Thyroid gland (tissue), 4 donors: Measurements from ENCODE around the gene MERTK. TPM values are rescaled to one million over a fixed set of nuclear protein-coding genes. Genes with fewer than 3 reads are reported as not detected.

Experiments used
- DNase-seq, 2 donors: peaks; one replicate each; pipeline ENCODE4 v3.0.0-alpha.2; 2019
- H3K27ac ChIP-seq, 3 donors: fragments of 200-600 bp; sonication (generic); 1 replicate in 2 of 3; 2 replicates in 1 of 3; pipeline ENCODE4 v1.5.1; 2016 to 2019; ENCODE audit warnings: mild to moderate bottlenecking in 1 of 3, moderate library complexity in 1 of 3
- H3K27me3 ChIP-seq: fragments of 200-600 bp; sonication (generic); one replicate; pipeline ENCODE4 v1.5.1; 2019
- H3K36me3 ChIP-seq, 2 donors: fragments of 200-600 bp; sonication (generic); one replicate each; pipeline ENCODE4 v1.5.1; 2016 to 2019
- H3K4me1 ChIP-seq, 2 donors: fragments of 200-600 bp; sonication (generic); one replicate each; pipeline ENCODE4 v1.5.1; 2017 to 2019
- H3K4me3 ChIP-seq, 3 donors: fragments of 200-600 bp; sonication (generic); replicated peaks in 1 of 3; 1 replicate in 2 of 3; 2 replicates in 1 of 3; pipeline ENCODE4 v1.5.1; 2016; ENCODE audit warnings: mild to moderate bottlenecking in 1 of 3
- H3K9me3 ChIP-seq: fragments of 200-600 bp; sonication (generic); one replicate; pipeline ENCODE4 v1.5.1; 2017
- CTCF ChIP-seq, 6 experiments: fragments of 200-600 bp in 3 of 6; fragments of 450-650 bp in 3 of 6; sonication (generic) in 3 of 6; IDR thresholded peaks; one replicate each; pipeline ENCODE4 v1.5.1; 2016 to 2019; ENCODE audit warnings: antibody characterized with exemption in 6 of 6, mild to moderate bottlenecking in 2 of 6, inconsistent platforms in 1 of 6, moderate library complexity in 1 of 6
- POLR2A ChIP-seq, 2 donors: fragments of 450-650 bp; IDR thresholded peaks; one replicate each; pipeline ENCODE4 v1.6.1; 2017; ENCODE audit warnings: antibody characterized with exemption in 2 of 2, mild to moderate bottlenecking in 2 of 2, moderate library complexity in 1 of 2
- WGBS, 2 donors: methylation state at CpG; one replicate each; pipeline ENCODE4 v1.1.5; 2017; 5-methylcytosine and 5-hydroxymethylcytosine counted together
- intact Hi-C: fragments of 100-400 bp; cut with DNase I; formaldehyde crosslinking; loops from one replicate; pipeline ENCODE4 v1.15.1; 2023
- total RNA-seq, 4 donors: library from RNA; depleted of rRNA; stranded (reverse); fragments of >200 nt; gene quantifications; one replicate each; pipeline ENCODE4 v1.2.3, GENCODE V29; 2016

Gene MERTK
- total RNA-seq, 4 donors from 2014 or later, result 23.5 to 36.7 (median 32.9) TPM

DNA sequence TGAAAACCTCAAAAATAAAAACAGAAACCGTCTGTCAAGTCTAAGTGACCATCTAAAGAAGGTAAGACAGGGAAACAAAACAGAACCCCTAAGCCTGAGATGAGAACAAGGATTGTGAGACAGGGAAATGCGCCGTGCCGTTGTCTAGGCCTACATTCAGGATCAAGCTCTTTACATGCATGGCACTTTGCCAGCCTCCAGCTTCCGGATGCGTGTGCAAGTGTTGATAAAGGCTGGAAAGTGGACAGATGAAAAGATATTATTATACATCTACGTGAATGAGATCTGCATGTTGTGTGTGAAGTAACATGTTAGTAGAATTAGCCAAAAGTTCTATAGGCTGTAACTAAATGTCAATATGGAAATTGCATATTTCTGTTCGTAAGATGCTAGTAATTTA, 128.1 kb downstream of the MERTK start:
- no peak for DNase-seq
- no peak overlapping the region for H3K4me3 ChIP-seq
- no peak overlapping the region for H3K27ac ChIP-seq
- WGBS, 2 donors, result 67 to 80% methylated on average over 8 of the region's 8 CpGs
- peaks cover 0 to 2% of the 10 kb centered on the region in 2 donors for H3K4me1 ChIP-seq
- peaks cover 6 to 8% of the 10 kb centered on the region in 2 donors for H3K36me3 ChIP-seq
- intact Hi-C loops, result no loop called here
- H3K9me3 ChIP-seq, result no peaks in the 10 kb centered on the region
- no peak for TF ChIP-seq CTCF (IDR thresholded peaks at IDR 0.05)
- no peak for TF ChIP-seq POLR2A (IDR thresholded peaks at IDR 0.05)
- no peaks in the 10 kb centered on the region for H3K27me3 ChIP-seq

DNA sequence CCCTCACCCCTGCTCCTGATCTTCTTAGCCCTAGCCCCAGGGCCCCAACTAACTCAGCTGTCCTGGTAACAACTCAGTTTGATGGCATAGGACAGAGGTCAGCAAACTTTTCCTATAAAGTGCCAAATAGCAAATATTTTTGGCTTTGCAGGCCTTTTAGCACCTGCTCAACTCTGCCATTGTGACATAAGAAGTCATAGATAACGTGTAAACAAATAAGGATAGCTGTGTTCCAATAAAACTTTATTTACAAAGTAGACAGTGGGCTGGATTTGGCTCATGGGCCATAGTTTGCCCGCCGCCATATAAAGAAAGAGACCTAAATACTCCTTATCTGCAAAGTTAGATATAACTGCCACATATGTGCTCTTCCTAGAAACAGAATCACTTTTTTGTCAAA, 129.4 kb downstream of the MERTK start:
- no peak for DNase-seq
- intact Hi-C loops, result no loop called here
- H3K4me1 ChIP-seq, result peaks cover under 1 to 14% of the 10 kb centered on the region in 2 donors
- H3K27me3 ChIP-seq, result no peaks in the 10 kb centered on the region
- peaks cover 0 to 1% of the 10 kb centered on the region in 2 donors for H3K36me3 ChIP-seq
- TF ChIP-seq POLR2A (IDR thresholded peaks at IDR 0.05) (no peak), CTCF (IDR thresholded peaks at IDR 0.05) (no peak)
- no peak overlapping the region for H3K27ac ChIP-seq
- H3K4me3 ChIP-seq, result no peak overlapping the region
- WGBS, 2 donors, result 98 to 99% methylated on average over 3 of the region's 3 CpGs
- H3K9me3 ChIP-seq, result no peaks in the 10 kb centered on the region

GRCh38 chr2:112029164-112029563, 130.8 kb downstream of the MERTK start:
- H3K27ac ChIP-seq, result no peak overlapping the region
- no peaks in the 10 kb centered on the region for H3K9me3 ChIP-seq
- 85 to 97% methylated on average over 2 of the region's 2 CpGs for WGBS, 2 donors
- no peak for TF ChIP-seq POLR2A (IDR thresholded peaks at IDR 0.05)
- no peak for TF ChIP-seq CTCF (IDR thresholded peaks at IDR 0.05)
- H3K27me3 ChIP-seq, result no peaks in the 10 kb centered on the region
- H3K4me3 ChIP-seq, result no peak overlapping the region
- H3K4me1 ChIP-seq, result peaks cover 6 to 24% of the 10 kb centered on the region in 2 donors
- no peak for DNase-seq
- intact Hi-C loops, result no loop called here
- no peaks in the 10 kb centered on the region for H3K36me3 ChIP-seq

DNA sequence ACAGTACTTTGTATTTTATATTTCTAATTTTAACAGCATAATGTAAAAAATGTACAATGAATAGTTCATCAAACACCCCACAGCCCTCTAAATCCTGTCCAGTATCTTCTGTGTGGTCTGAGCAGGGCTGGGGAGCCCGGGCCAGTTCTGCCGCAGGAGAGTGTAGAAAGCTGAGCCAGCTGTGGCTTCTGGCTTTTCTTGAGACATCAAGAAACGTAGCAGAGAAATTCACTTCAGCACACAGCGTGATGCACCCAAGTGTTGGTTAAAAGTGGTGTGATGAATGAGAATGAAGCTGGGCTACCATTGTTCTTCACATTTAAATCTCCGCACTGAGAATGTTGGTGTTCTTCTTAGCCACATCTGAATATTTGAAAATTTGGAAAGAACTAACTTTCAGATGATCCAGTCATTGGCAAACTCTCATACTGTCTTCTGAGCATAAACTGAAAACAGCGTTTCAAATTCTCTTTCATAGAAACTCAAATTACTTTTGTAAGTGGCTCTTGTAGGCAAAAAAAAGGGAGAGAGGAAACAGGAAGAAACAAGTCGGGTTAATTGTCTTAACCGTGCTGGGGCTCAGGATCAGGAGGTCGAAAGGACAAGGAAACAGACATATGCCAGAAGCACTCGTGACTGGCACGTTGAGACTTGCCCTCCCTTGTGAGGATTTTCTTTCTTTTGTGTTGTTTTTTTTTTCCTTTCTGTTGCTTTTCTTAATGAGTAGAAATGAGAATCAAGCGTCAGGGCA, 133.2 kb downstream of the MERTK start:
- Histone ChIP-seq H3K4me3 (no peak overlapping the region), H3K27me3 (no peaks in the 10 kb centered on the region), H3K4me1 (peaks cover 6 to 24% of the 10 kb centered on the region in 2 donors), H3K27ac (peak overlapping the region; percentile 28 to 58 (median 39)), H3K36me3 (no peaks in the 10 kb centered on the region), H3K9me3 (no peaks in the 10 kb centered on the region)
- DNase-seq, result peak; percentile 23 to 37
- TF ChIP-seq POLR2A (IDR thresholded peaks at IDR 0.05) (no peak), CTCF (IDR thresholded peaks at IDR 0.05) (no peak)
- WGBS, 2 donors, result 14 to 19% methylated on average over 12 of the region's 12 CpGs
- intact Hi-C loops, result no loop called here

DNA sequence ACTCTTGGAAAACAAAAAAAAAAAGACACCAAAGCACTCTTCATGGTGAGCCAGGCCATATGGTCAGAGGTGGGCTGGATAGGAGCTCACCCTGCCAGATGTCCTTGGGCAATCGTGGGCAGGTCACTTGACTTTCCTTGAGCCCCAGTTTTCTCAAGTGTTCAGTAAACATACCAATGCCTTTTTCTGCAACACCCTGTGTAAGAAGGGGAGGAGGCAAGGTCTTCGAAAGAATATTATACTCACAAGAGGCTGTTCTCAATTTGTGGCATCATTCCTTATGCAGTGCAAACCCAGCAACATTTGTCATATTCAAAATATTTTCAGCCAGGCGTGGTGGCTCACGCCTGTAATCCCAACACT, 133.8 kb downstream of the MERTK start:
- DNase-seq, result peak; percentile 15 to 25
- intact Hi-C loops, result no loop called here
- no peaks in the 10 kb centered on the region for H3K9me3 ChIP-seq
- H3K4me1 ChIP-seq, result peaks cover 6 to 24% of the 10 kb centered on the region in 2 donors
- no peak overlapping the region for H3K4me3 ChIP-seq
- no peaks in the 10 kb centered on the region for H3K27me3 ChIP-seq
- peak overlapping the region; percentile 28 to 58 (median 39) for H3K27ac ChIP-seq
- whole genome bisulfite sequencing, 2 donors, result 49 to 62% methylated on average over 4 of the region's 4 CpGs
- TF ChIP-seq CTCF (IDR thresholded peaks at IDR 0.05) (no peak), POLR2A (IDR thresholded peaks at IDR 0.05) (no peak)
- H3K36me3 ChIP-seq, result no peaks in the 10 kb centered on the region
